SK-MEL-5 (cell line): ENCODE measurements around the gene INPP5A. TPM values are rescaled to one million over a fixed set of nuclear protein-coding genes. Genes with fewer than 3 reads are reported as not detected.
A peak's percentile ranks its signal among the peaks of the same experiment; 100 is the strongest.

Experiments
- DNase-seq: peaks from one replicate; pipeline ENCODE4 v3.0.0-alpha.2; 2016; ENCODE audit warnings: low read depth, low spot score
- in situ Hi-C: cut with HindIII; loops from 2 replicates; pipeline ENCODE4 v1.10.0; 2016; ENCODE audit warnings: low sequenced_read_pairs, high pct_unique_total_duplicates, low pct_unique_long_range_greater_than_20kb
- total RNA-seq: library from RNA; depleted of rRNA; stranded (reverse); fragments of >200 nt; shearing (Covaris generic); gene quantifications from 2 replicates; pipeline ENCODE4 v1.2.3, GENCODE V29; 2014

INPP5A gene
- total RNA-seq, 1 experiment from 2014 or later, result 11.1 TPM

DNA sequence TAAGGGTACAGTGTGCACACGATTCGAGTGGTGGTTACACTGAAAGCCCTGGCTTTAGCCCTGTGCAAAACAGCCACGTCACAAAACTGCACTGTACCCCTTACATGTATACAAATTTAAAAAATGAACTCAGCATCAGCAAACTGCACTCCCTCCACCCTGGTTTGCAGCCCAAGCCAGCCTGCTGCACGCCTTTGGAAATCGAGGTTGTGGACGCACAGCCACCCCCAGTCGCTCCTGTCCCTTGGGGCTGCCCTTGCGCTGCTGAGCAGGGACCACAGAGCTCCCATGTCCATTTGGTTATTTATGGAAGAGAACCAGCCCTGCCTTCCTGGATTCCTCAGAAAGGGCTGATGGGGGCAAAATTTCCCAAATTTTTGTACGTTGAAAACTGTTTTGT, 98.8 kb downstream of the INPP5A start:
- no peak for DNase-seq
- in situ Hi-C loops, result no loop called here

DNA sequence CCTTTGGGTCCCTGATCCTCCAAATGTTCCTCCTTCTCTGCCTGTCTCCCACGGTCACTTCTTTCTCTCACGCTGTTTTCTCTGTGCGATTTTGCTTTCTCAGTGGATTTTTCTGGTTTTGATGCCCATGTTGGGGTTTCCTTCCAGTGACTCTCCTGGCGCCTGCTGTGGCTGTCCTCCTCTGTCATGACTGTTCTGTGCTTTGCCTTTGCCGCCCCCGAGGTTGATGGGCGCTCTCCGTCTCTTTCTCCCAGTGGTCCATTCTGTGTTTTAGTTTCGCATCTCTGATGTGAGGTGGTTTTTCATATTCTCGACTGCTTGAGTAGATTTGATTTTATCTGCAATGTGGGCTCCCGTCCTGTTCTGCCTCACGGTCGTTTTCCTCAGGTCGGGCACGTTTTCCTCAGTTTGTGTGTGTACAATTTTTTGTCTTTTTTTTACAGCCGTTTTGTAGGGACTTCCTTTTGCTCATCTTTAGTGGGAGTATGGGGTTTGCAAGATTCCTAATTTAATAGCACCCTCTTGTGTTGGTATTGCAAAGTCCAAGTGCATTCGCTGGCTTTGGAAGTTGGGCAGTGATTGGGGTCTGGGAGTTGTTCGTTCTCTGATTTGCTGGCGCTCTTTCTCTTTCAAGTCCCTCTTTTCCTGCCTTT, 100.0 kb downstream of the INPP5A start:
- in situ Hi-C loops, result no loop called here
- peak; percentile 72 for DNase-seq

GRCh38 chr10:132638130-132638515, 100.5 kb downstream of the INPP5A start:
- DNase-seq, result no peak
- in situ Hi-C loops, result no loop called here

GRCh38 chr10:132639470-132639869, 101.9 kb downstream of the INPP5A start:
- in situ Hi-C loops, result no loop called here
- DNase-seq, result no peak

DNA sequence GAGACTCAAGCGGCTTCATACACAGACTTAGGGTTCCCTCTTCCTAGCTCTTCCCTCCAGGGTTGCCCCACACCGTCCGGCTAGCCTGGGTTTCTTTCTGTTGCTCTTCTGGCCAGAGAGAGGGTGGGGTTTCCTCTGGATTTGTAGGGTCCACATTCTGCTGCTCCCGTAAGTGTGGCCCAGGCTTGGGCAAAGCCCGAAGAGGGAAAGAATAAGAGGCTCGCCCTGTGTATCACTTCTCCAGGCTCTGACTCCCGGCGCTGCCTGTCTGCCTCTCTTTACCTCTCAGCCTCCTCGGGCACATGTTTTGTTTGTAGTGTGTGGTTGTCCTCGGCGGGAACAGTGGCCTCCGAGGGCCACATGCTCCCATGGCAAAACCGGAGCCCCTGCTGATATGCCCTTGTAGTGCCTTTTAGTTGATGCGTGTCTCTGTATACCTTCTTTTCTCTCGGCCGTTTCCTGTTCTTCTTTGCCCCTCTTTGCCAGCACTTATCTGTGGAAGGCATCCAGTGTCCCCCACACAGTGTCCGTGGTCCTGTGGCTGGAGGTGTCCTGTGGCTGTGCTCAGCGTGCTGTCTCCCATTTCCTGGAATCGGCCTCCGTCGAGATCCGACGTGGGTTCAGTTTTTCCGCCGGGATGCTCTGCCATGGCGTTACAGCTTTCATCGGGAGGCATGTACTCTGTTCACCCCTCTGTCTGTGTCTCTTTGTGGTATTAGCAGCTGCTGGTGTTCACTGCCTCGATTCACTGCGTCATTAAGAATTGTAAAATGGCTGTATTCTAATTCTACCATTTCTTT, 102.9 kb downstream of the INPP5A start:
- DNase-seq, result no peak
- in situ Hi-C loops, result no loop called here

- in situ Hi-C loops, result no loop called here
- no peak for DNase-seq
Measured at GRCh38 chr10:132641401-132641800, 103.8 kb downstream of the INPP5A start.

- no peak for DNase-seq
- in situ Hi-C loops, result no loop called here
Measured at GRCh38 chr10:132641966-132642731, 104.6 kb downstream of the INPP5A start.

DNA sequence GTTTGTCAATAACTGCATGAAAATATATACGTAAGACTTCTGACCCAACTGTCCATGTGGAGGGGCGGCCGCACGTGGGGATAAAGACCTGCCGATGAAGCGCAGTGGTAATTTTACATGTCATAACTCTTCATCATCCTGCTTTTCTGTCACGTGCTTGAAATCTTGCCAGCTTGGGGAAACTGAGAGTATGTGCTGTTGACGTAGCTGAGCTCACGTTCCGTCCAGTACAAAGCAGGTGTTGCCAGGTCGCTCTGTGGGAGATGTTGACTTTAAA, 105.1 kb downstream of the INPP5A start:
- in situ Hi-C loops, result no loop called here

GRCh38 chr10:132643709-132644526, 106.3 kb downstream of the INPP5A start:
- no peak for DNase-seq
- in situ Hi-C loops, result no loop called here

More for the DNA sequence above, 105.1 kb downstream of the INPP5A start:
- DNase-seq, result no peak

GRCh38 chr10:132644527-132645246, 107.1 kb downstream of the INPP5A start:
- in situ Hi-C loops, result no loop called here
- DNase-seq, result no peak

GRCh38 chr10:132645247-132645530, 107.6 kb downstream of the INPP5A start:
- no peak for DNase-seq
- in situ Hi-C loops, result no loop called here

DNA sequence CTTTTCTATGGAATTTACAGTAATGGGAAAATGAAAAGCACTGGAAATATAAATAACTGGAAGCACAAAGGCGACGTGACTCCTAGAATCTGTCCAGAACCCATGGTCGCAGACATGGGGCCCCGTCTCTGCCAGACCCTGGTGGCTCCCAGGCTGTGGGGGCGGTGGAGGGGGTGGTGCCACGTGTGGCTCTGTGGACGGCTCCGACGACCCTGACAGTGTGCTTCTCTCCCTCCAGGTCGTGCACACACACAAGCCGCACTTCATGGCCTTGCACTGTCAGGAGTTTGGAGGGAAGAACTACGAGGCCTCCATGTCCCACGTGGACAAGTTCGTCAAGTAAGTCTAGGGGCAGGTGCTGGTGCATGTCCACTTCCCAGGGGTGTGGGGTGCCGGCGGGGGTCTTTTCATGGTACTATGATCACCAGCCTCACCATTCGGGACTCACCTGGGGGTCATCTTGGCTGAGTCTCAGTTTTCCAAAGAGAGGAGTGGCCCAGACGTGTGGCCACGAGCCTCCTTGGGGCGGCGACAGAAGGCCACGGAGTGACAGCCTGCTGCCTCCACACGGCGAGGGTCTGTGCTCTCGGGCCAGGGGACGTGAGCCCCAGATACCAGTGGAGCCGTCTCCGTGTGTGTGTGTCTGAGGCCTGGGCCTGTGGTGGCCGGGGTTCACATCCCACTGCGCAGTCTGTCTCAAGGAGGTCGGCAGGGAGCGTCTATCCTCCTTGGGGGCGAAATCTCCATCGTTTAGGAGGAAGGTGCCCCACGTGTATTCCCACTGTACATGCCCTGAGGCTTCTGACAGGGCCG, 108.2 kb downstream of the INPP5A start:
- in situ Hi-C loops, result no loop called here
- no peak for DNase-seq

DNA sequence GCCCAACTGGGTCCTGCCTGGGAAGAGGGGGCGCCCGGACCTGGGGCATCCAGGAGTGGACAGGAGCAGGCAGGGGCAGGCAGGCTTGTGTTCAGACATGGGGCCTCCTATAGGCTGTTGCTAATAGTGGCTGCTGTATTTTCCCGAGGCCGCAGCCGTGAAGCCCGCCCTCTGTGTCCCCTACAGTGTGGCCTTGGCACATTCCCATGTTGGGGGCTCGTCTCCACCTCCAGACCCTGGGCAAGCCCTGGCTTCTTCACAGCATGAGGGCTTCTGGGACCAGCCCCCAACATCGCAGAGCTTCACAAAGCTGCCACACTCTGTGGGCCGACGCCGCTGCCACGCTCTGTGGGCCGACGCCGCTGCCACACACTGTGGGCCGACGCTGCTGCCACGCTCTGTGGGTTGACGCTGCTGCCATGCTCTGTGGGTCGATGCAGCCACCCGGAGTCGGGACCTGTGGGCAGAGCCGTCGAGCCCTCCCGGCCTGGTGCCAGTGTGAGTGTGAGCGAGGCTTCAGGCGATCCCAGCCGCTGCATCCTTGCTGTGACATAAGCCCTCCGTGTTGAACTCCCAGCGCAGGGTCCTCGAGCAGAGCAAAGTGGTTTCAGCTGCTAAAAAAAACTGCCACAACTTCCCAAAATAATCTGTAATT, 109.0 kb downstream of the INPP5A start:
- in situ Hi-C loops, result no loop called here

GRCh38 chr10:132647424-132647823, 109.8 kb downstream of the INPP5A start:
- DNase-seq, result no peak
- in situ Hi-C loops, result no loop called here

More for the DNA sequence above, 109.0 kb downstream of the INPP5A start:
- no peak for DNase-seq

GRCh38 chr10:132648072-132648850, 110.7 kb downstream of the INPP5A start:
- DNase-seq, result peak; percentile 46
- in situ Hi-C loops, result no loop called here
